Liver (tissue), 9 donors: ENCODE data around the gene TGIF2LX. TPM values are rescaled to one million over a fixed set of nuclear protein-coding genes. Genes with fewer than 3 reads are reported as not detected.
"Not testable (repeated sequence)": the region's sequence is repeated elsewhere in the genome, so short reads cannot be mapped to it uniquely, and the experiment has no call there.

Experiments
- DNase-seq: peaks from one replicate; pipeline ENCODE4 v3.0.0-alpha.2; 2017; ENCODE audit warnings: low spot score
- H3K27ac ChIP-seq, 2 donors: one replicate each; pipeline ENCODE4 v1.7.0; 2013; ENCODE audit warnings: inconsistent platforms in 2 of 2, low read length in 2 of 2, control low read depth in 1 of 2, low read depth in 1 of 2, mild to moderate bottlenecking in 1 of 2
- H3K27me3 ChIP-seq, 4 donors: one replicate each; pipeline versions ENCODE4 v1.6.1 to v1.7.0; 2013; ENCODE audit warnings: low read length in 3 of 4, inconsistent platforms in 1 of 4, mild to moderate bottlenecking in 1 of 4, moderate library complexity in 1 of 4; ENCODE audit not compliant: control insufficient read depth in 4 of 4, insufficient read depth in 4 of 4
- H3K36me3 ChIP-seq, 4 donors: one replicate each; pipeline versions ENCODE4 v1.6.1 to v1.7.0; 2013; ENCODE audit warnings: low read length in 3 of 4, mild to moderate bottlenecking in 3 of 4, low read depth in 1 of 4, moderate library complexity in 1 of 4; ENCODE audit not compliant: control insufficient read depth in 4 of 4, insufficient read depth in 3 of 4
- H3K4me1 ChIP-seq, 4 donors: one replicate each; pipeline versions ENCODE4 v1.6.1 to v1.7.0; 2013; ENCODE audit warnings: low read length in 3 of 4, mild to moderate bottlenecking in 3 of 4, moderate library complexity in 1 of 4; ENCODE audit not compliant: control insufficient read depth in 4 of 4, insufficient read depth in 4 of 4
- H3K4me3 ChIP-seq, 3 donors: one replicate each; pipeline versions ENCODE4 v1.6.1 to v1.7.0; 2013; ENCODE audit warnings: low read length in 3 of 3, control low read depth in 1 of 3, low read depth in 1 of 3, mild to moderate bottlenecking in 1 of 3
- H3K9ac ChIP-seq, 2 donors: one replicate each; pipeline ENCODE4 v1.7.0; 2013; ENCODE audit warnings: low read length in 2 of 2, mild to moderate bottlenecking in 2 of 2, moderate library complexity in 2 of 2, control low read depth in 1 of 2, low read depth in 1 of 2
- H3K9me3 ChIP-seq, 4 donors: one replicate each; pipeline versions ENCODE4 v1.6.1 to v1.7.0; 2013; ENCODE audit warnings: low read length in 3 of 4; ENCODE audit not compliant: control insufficient read depth in 4 of 4
- WGBS: extraction: QIAGEN DNeasy Blood & Tissue Kit; methylation state at CpG from one replicate; pipeline ENCODE4 v1.1.7; 2013; 5-methylcytosine and 5-hydroxymethylcytosine counted together
- polyA plus RNA-seq, 2 donors: library from polyadenylated mRNA; stranded (reverse) in 1 of 2; unstranded in 1 of 2; fragments of 200-250 nt in 1 of 2; fragments of >200 nt in 1 of 2; fragmentation: Nextera tagmentation in 1 of 2; extraction: Ambion mirVana in 1 of 2; gene quantifications; one replicate each; pipeline versions ENCODE4 v1.2.1 to v1.2.3, GENCODE V29; 2013 to 2015
- total RNA-seq, 2 donors: library from RNA; depleted of rRNA; stranded (reverse); fragments of >200 nt; gene quantifications; one replicate each; pipeline ENCODE4 v1.2.3, GENCODE V29; 2014
- donor health status: healthy.
- donor health status: healthy.
- donor health status: healthy.
- donor health status: healthy.
- donor health status: healthy.

The TGIF2LX gene
- total RNA-seq: not detected
- polyA plus RNA-seq: not detected

- not testable (repeated sequence) for H3K9me3 ChIP-seq, H3K36me3 ChIP-seq, DNase-seq, H3K9ac ChIP-seq, H3K27me3 ChIP-seq, H3K27ac ChIP-seq, H3K4me1 ChIP-seq, H3K4me3 ChIP-seq
- WGBS: 75% methylated on average over 9 of the region's 9 CpGs
Measured at GRCh38 chrX:89921665-89922064, at the start of gene TGIF2LX. TSS of gene TGIF2LX (plus strand) at chrX:89921908. CDS start at chrX:89922086, 178 bp downstream.

GRCh38 chrX:89922338-89922934 lies 728 bp downstream of the TGIF2LX start:
- H3K27me3 ChIP-seq, H3K9me3 ChIP-seq, H3K9ac ChIP-seq, H3K36me3 ChIP-seq, DNase-seq, H3K4me1 ChIP-seq, H3K4me3 ChIP-seq, H3K27ac ChIP-seq: not testable (repeated sequence)
- 86% methylated on average over 16 of the region's 18 CpGs for WGBS

GRCh38 chrX:89943077-89943476 lies 21.4 kb downstream of the TGIF2LX start:
- H3K9me3 ChIP-seq, H3K27ac ChIP-seq, DNase-seq, H3K27me3 ChIP-seq, H3K4me3 ChIP-seq, H3K36me3 ChIP-seq, H3K9ac ChIP-seq, H3K4me1 ChIP-seq: not testable (repeated sequence)
- WGBS: 73% methylated on average over 5 of the region's 5 CpGs

- not testable (repeated sequence) for H3K9me3 ChIP-seq, H3K36me3 ChIP-seq, H3K27ac ChIP-seq, H3K4me1 ChIP-seq, H3K4me3 ChIP-seq, H3K9ac ChIP-seq, H3K27me3 ChIP-seq, DNase-seq
- 86% methylated on average over 23 of the region's 24 CpGs for WGBS
Measured at GRCh38 chrX:89965588-89965987, 43.9 kb downstream of the TGIF2LX start.
